Peyer's patch (tissue), 4 donors: ENCODE measurements around the gene PTPN3.

Source experiments
- POLR2A ChIP-seq, 2 donors: fragments of 450-650 bp; IDR thresholded peaks; one replicate each; pipeline ENCODE4 v1.5.1; 2017; ENCODE audit warnings: antibody characterized with exemption in 2 of 2, mild to moderate bottlenecking in 2 of 2, moderate library complexity in 2 of 2
- TF ChIP-seq, protein P1 (sequence below), 6 experiments: fragments of 450-650 bp in 4 of 6; fragments of 200-600 bp in 2 of 6; sonication (generic) in 1 of 6; IDR thresholded peaks; one replicate each; pipeline ENCODE4 v1.5.1; 2017 to 2019; ENCODE audit warnings: antibody characterized with exemption in 6 of 6, mild to moderate bottlenecking in 3 of 6, moderate library complexity in 1 of 6

DNA sequence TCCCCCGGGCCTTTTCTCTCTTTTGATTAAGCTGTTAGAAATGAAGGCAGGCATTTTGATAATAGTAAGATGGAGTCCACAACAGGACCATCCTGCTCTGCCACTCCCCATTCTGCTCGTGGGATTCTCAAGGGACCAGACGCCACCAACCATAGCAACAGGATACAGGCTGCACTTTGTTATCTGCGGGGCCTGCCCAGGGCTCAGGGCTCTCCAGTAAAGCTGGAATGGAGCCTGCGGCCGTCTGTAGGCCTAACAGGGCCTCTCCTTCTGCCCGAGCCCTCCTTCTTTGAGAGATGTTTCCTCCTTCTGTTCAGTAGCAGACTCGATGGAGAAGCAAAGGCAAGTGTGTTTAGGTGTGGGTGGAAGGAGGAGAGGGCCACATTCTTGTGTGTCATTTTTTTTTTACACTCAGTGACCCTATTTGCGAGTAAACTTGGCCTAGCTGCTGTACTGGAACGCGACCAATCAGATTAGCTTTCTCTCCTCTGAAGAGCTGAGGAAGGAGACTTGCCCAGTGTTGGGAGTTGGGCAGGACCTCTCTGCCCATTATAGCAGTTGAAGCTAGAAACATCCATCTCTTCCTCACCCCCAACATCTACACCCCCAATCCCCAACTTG is 168.4 kb downstream of the PTPN3 start:
- TF ChIP-seq POLR2A (IDR thresholded peaks at IDR 0.05) = no peak
- TF ChIP-seq, protein P1, sequence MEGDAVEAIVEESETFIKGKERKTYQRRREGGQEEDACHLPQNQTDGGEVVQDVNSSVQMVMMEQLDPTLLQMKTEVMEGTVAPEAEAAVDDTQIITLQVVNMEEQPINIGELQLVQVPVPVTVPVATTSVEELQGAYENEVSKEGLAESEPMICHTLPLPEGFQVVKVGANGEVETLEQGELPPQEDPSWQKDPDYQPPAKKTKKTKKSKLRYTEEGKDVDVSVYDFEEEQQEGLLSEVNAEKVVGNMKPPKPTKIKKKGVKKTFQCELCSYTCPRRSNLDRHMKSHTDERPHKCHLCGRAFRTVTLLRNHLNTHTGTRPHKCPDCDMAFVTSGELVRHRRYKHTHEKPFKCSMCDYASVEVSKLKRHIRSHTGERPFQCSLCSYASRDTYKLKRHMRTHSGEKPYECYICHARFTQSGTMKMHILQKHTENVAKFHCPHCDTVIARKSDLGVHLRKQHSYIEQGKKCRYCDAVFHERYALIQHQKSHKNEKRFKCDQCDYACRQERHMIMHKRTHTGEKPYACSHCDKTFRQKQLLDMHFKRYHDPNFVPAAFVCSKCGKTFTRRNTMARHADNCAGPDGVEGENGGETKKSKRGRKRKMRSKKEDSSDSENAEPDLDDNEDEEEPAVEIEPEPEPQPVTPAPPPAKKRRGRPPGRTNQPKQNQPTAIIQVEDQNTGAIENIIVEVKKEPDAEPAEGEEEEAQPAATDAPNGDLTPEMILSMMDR (IDR thresholded peaks at IDR 0.05) = no peak
